Measurements from ENCODE around the gene KCNK3. TPM values are rescaled to one million over a fixed set of nuclear protein-coding genes. Genes with fewer than 3 reads are reported as not detected.

The KCNK3 gene
- total and polyA plus RNA-seq, 2 donors (not counting 3 experiments of a cell fraction or from before 2014, with no cell fraction given): not detected

DNA sequence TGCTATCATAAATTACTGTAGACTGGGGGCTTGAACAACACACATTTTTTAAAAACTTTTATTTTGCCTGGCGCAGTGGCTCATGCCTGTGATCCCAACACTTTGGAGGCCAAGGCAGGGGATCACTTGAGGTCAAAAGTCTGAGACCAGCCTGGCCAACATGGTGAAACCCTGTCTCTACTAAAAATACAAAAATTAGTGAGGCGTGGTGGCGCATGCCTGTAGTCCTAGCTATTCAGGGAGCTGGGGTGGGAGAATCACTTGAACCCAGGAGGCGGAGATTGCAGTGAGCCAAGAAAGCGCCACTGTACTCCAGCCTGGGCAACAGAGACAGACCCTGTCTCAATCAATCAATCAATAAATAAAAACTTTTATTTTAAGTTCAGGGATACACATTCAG lies 9.1 kb downstream of the KCNK3 start:
- no peaks in the 10 kb centered on the region for H3K79me2 ChIP-seq (ENCODE audit: control insufficient read depth, insufficient read depth, low read length)
- no TSS peak for BruUV-seq (replicated peaks)
- CTCF ChIA-PET: no interaction called here
- H3K9me1 ChIP-seq (replicated peaks; ENCODE audit: control insufficient read depth, extremely low read depth, insufficient read depth, low read length): no peaks in the 10 kb centered on the region
- no peak overlapping the region for H3K27ac ChIP-seq (ENCODE audit: insufficient read depth, low read depth, low read length)
- DNase-seq (ENCODE audit: low read depth, low spot score): no peak
- no peak overlapping the region for H2AFZ ChIP-seq (ENCODE audit: low read depth, low read length)
- H3K36me3 ChIP-seq (ENCODE audit: control insufficient read depth in 2 of 2, extremely low read depth in 1 of 2, insufficient read depth in 2 of 2, low read length in 2 of 2): no peaks in the 10 kb centered on the region
- no peaks in the 10 kb centered on the region for H3K9me3 ChIP-seq (replicated peaks; ENCODE audit: control insufficient read depth, insufficient read depth, low read length)
- intact Hi-C loops (cut with micrococcal nuclease): no loop called here
- no peaks in the 10 kb centered on the region for H3K27me3 ChIP-seq (ENCODE audit: control insufficient read depth in 2 of 2, insufficient read depth in 2 of 2, low read length in 2 of 2)
- H3K9ac ChIP-seq (replicated peaks; ENCODE audit: extremely low read depth, insufficient read depth, low read length): no peak overlapping the region
- POLR2A ChIA-PET: no interaction called here
- H3K4me1 ChIP-seq (ENCODE audit: control insufficient read depth, extremely low read depth, insufficient read depth, low read length): peaks cover 6% of the 10 kb centered on the region
- TF ChIP-seq FOS (IDR thresholded peaks at IDR 0.05; ENCODE audit: borderline replicate concordance, insufficient read depth, low read length): no peak
- no peak for TF ChIP-seq POLR2A (IDR thresholded peaks at IDR 0.05; ENCODE audit: low read depth, low read length)
- no peak for TF ChIP-seq CTCF (IDR thresholded peaks at IDR 0.05; ENCODE audit: extremely low read depth in 1 of 2, insufficient read depth in 1 of 2, low read depth in 1 of 2, low read length in 2 of 2)
- TF ChIP-seq GATA2 (IDR thresholded peaks at IDR 0.05; ENCODE audit: insufficient read depth, insufficient read length, low read depth, low read length): no peak
- no peak for TF ChIP-seq EZH2 (IDR thresholded peaks at IDR 0.05; ENCODE audit: borderline replicate concordance, low read depth, low read length, severe bottlenecking)
- TF ChIP-seq JUN (IDR thresholded peaks at IDR 0.05; ENCODE audit: borderline replicate concordance, insufficient read depth, insufficient read length, low read depth): no peak
- no peak for TF ChIP-seq POLR2AphosphoS5 (IDR thresholded peaks at IDR 0.05; ENCODE audit: insufficient read depth, low read depth, low read length)
- no peak for TF ChIP-seq MYC (IDR thresholded peaks at IDR 0.05; ENCODE audit: low read depth, low read length)
- TF ChIP-seq MAX (IDR thresholded peaks at IDR 0.05; ENCODE audit: insufficient read depth, insufficient read length): no peak
- H4K20me1 ChIP-seq (replicated peaks; ENCODE audit: control insufficient read depth, extremely low read depth, insufficient read depth, low read length): no peaks in the 10 kb centered on the region
- dilution Hi-C loops (cut with MboI; ENCODE audit: extremely low pct_ligation_motif_present, low sequenced_read_pairs): no loop called here
- no peak overlapping the region for H3K4me2 ChIP-seq (ENCODE audit: insufficient read depth, low read length)
- FAIRE-seq: no peak
- H3K4me3 ChIP-seq (replicated peaks in 1 of 3; ENCODE audit: insufficient read depth in 1 of 3, low read depth in 1 of 3, low read length in 3 of 3): no peak overlapping the region

All from endothelial cell of umbilical vein (primary cell).